Sigmoid colon (tissue), 7 donors: ENCODE measurements around the gene CD55. TPM values are rescaled to one million over a fixed set of nuclear protein-coding genes. Genes with fewer than 3 reads are reported as not detected.

Experiments
- DNase-seq: peaks from one replicate; pipeline ENCODE4 v3.0.0-alpha.2; 2019
- H3K27ac ChIP-seq, 4 donors: fragments of 200-600 bp; sonication (generic); one replicate each; pipeline ENCODE4 v1.5.1; 2016 to 2019; ENCODE audit warnings: mild to moderate bottlenecking in 1 of 4
- H3K27me3 ChIP-seq, 3 donors: fragments of 200-600 bp; sonication (generic); one replicate each; pipeline ENCODE4 v1.5.1; 2019; ENCODE audit warnings: mild to moderate bottlenecking in 1 of 3
- H3K36me3 ChIP-seq, 4 donors: fragments of 200-600 bp; sonication (generic); one replicate each; pipeline ENCODE4 v1.5.1; 2016 to 2019
- H3K4me1 ChIP-seq, 4 donors: fragments of 200-600 bp; sonication (generic); one replicate each; pipeline ENCODE4 v1.5.1; 2017 to 2019
- H3K4me3 ChIP-seq, 4 donors: fragments of 200-600 bp; sonication (generic); one replicate each; pipeline ENCODE4 v1.5.1; 2017 to 2019; ENCODE audit warnings: mild to moderate bottlenecking in 2 of 4, moderate library complexity in 1 of 4
- H3K9me3 ChIP-seq, 4 donors: fragments of 200-600 bp in 3 of 4; sonication (generic) in 3 of 4; one replicate each; pipeline versions ENCODE4 v1.5.1 to v1.6.1; 2013 to 2019
- CTCF ChIP-seq, 4 experiments: fragments of 450-650 bp in 3 of 4; fragments of 200-600 bp in 1 of 4; IDR thresholded peaks; one replicate each; pipeline ENCODE4 v1.5.1; 2016 to 2019; ENCODE audit warnings: antibody characterized with exemption in 4 of 4, mild to moderate bottlenecking in 3 of 4, moderate library complexity in 2 of 4
- EP300 ChIP-seq, 4 donors: sonication (generic); formaldehyde crosslinking; IDR thresholded peaks; one replicate each; pipeline ENCODE4 v1.6.1; 2017; ENCODE audit warnings: antibody characterized with exemption in 4 of 4
- POLR2A ChIP-seq, 2 donors: fragments of 450-650 bp; IDR thresholded peaks; one replicate each; pipeline ENCODE4 v1.6.1; 2016; ENCODE audit warnings: antibody characterized with exemption in 2 of 2, mild to moderate bottlenecking in 2 of 2, moderate library complexity in 2 of 2
- POLR2AphosphoS5 ChIP-seq, 4 donors: sonication (generic); formaldehyde crosslinking; IDR thresholded peaks; one replicate each; pipeline ENCODE4 v1.6.1; 2017; ENCODE audit warnings: antibody characterized with exemption in 4 of 4
- WGBS, 2 donors: extraction: QIAGEN DNeasy Blood & Tissue Kit; methylation state at CpG; one replicate each; pipeline ENCODE4 v1.1.7; 2013; 5-methylcytosine and 5-hydroxymethylcytosine counted together
- intact Hi-C: fragments of 100-400 bp; cut with DNase I; formaldehyde crosslinking; loops from one replicate; pipeline ENCODE4 v1.15.1; 2023
- polyA plus RNA-seq, 3 donors: library from polyadenylated mRNA; stranded (reverse); fragments of 200-250 nt; gene quantifications; one replicate each; pipeline ENCODE4 v1.2.3, GENCODE V29; 2013
- total RNA-seq, 4 donors: library from RNA; depleted of rRNA; stranded (reverse); fragments of >200 nt; gene quantifications; one replicate each; pipeline ENCODE4 v1.1.0, GENCODE V29; 2016
- donor health status: healthy with polysubstance abuse.
- donor health status: Bipolar disorder and iron deficiency.
- donor health status: healthy.

Gene CD55
- total and polyA plus RNA-seq, 7 donors, result 10.8 to 56.1 (median 41.5) TPM

DNA sequence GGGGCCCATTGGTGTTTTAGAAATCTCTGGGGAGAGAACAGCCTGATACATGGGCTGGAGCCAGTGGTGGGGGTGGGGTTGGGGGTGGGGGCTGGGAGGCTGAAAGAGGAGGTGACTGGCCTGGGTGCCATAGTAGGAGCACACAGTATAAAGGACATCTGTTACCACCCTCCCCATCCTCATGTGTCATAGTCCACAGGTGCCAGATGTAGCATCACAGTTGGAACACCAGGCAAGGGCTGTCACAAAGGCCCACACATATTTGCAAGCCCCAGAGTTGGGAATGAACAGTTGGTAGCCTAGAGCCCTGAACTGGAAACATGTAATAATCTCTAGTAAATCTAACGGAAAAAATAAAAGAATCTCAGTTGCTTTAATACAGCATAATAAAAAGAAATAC is 77.5 kb downstream of the CD55 start:
- Histone ChIP-seq H3K36me3 (no peaks in the 10 kb centered on the region), H3K4me3 (no peak overlapping the region), H3K27ac (no peak overlapping the region), H3K27me3 (no peaks in the 10 kb centered on the region), H3K4me1 (no peaks in the 10 kb centered on the region), H3K9me3 (no peaks in the 10 kb centered on the region)
- 93 to 96% methylated on average over 1 of the region's 1 CpG for WGBS, 2 donors
- TF ChIP-seq CTCF (IDR thresholded peaks at IDR 0.05) (no peak), POLR2A (IDR thresholded peaks at IDR 0.05) (no peak), POLR2AphosphoS5 (IDR thresholded peaks at IDR 0.05) (no peak), EP300 (IDR thresholded peaks at IDR 0.05) (no peak)
- intact Hi-C loops, result no loop called here
- no peak for DNase-seq

DNA sequence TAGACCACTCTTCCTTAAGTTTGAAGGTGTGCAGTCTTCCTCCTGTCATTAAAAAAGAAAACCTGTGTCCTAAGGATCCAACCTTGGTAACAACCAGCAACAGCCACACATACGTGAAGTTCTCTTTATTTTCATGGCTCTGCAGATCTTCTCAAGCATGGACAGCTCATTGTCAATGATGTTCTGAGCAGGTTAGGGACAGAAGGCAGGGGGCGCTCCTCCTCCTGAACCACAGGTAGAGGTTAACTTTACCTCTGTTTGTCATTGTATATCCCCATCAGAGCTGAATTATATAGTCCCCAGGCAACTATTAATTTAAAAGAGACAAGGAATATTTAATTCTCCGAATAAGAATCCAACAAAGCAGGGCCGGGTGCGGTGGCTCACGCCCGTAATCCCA is 80.1 kb downstream of the CD55 start:
- no peak for DNase-seq
- no peaks in the 10 kb centered on the region for H3K4me1 ChIP-seq
- intact Hi-C loops, result no loop called here
- 98% methylated on average over 7 of the region's 7 CpGs for WGBS, 2 donors
- H3K4me3 ChIP-seq, result no peak overlapping the region
- H3K27me3 ChIP-seq, result no peaks in the 10 kb centered on the region
- no peaks in the 10 kb centered on the region for H3K9me3 ChIP-seq
- no peak overlapping the region for H3K27ac ChIP-seq
- no peak for TF ChIP-seq CTCF (IDR thresholded peaks at IDR 0.05)
- no peak for TF ChIP-seq EP300 (IDR thresholded peaks at IDR 0.05)
- no peak for TF ChIP-seq POLR2A (IDR thresholded peaks at IDR 0.05)
- TF ChIP-seq POLR2AphosphoS5 (IDR thresholded peaks at IDR 0.05), result no peak
- H3K36me3 ChIP-seq, result no peaks in the 10 kb centered on the region

DNA sequence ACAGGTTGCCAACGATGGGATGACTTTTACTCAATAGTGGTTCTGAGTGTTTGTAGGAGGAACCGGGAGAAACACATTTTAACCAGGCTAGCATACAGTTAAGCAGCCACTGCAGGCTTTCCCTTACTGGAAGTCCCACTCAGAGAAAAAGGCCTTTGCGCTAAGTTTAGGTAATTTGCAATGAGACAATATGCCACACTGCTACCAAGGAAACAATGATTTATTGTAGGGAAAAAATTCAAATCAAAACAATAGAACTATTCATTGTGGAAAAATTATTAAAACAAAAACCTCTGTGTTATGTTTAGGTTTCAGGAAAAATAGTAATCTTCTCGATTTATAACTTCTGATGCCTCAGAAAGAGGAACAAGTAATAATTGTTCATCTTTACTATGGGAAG is 81.3 kb downstream of the CD55 start:
- TF ChIP-seq POLR2A (IDR thresholded peaks at IDR 0.05) (no peak), POLR2AphosphoS5 (IDR thresholded peaks at IDR 0.05) (no peak), EP300 (IDR thresholded peaks at IDR 0.05) (no peak), CTCF (IDR thresholded peaks at IDR 0.05) (no peak)
- intact Hi-C loops, result loop anchor here (2.0 kb wide), 1 partner anchor 318 kb away; no protein-coding TSS in a partner anchor
- Histone ChIP-seq H3K27me3 (no peaks in the 10 kb centered on the region), H3K9me3 (no peaks in the 10 kb centered on the region), H3K27ac (no peak overlapping the region), H3K4me3 (no peak overlapping the region), H3K36me3 (no peaks in the 10 kb centered on the region), H3K4me1 (no peaks in the 10 kb centered on the region)
- DNase-seq, result no peak
- WGBS, 2 donors, result 65% methylated on average over 4 of the region's 4 CpGs

GRCh38 chr1:207404849-207405525 is 83.5 kb downstream of the CD55 start:
- Histone ChIP-seq H3K36me3 (no peaks in the 10 kb centered on the region), H3K4me1 (no peaks in the 10 kb centered on the region), H3K27ac (no peak overlapping the region), H3K27me3 (no peaks in the 10 kb centered on the region), H3K9me3 (no peaks in the 10 kb centered on the region), H3K4me3 (no peak overlapping the region)
- intact Hi-C loops, result no loop called here
- WGBS, 2 donors, result 79 to 82% methylated on average over 6 of the region's 6 CpGs
- TF ChIP-seq POLR2A (IDR thresholded peaks at IDR 0.05), result no peak
- peak in 3 of 4 experiments; percentile 30 to 61 (median 51) for TF ChIP-seq CTCF (IDR thresholded peaks at IDR 0.05)
- no peak for TF ChIP-seq POLR2AphosphoS5 (IDR thresholded peaks at IDR 0.05)
- no peak for TF ChIP-seq EP300 (IDR thresholded peaks at IDR 0.05)
- DNase-seq, result no peak

DNA sequence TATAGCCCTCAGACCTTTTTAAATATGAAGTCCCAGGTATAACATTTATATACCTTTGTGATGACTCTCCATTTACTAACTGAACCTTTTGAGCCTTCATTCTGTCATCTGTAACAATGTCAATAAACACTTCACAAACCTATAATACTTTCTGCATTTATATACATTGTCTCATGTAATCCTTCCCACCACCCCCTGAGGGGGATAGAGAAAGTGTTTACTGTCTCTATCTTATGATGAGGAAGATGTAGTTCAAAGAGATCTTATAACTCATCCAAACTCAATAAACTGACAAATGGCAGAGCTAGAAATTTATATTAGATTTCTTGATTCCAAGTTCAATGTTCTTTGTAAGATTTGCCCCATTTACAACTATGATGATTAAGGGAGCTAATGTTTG is 84.3 kb downstream of the CD55 start:
- H3K36me3 ChIP-seq, result no peaks in the 10 kb centered on the region
- TF ChIP-seq POLR2AphosphoS5 (IDR thresholded peaks at IDR 0.05), result no peak
- no peak for TF ChIP-seq POLR2A (IDR thresholded peaks at IDR 0.05)
- no peak for TF ChIP-seq CTCF (IDR thresholded peaks at IDR 0.05)
- no peak for TF ChIP-seq EP300 (IDR thresholded peaks at IDR 0.05)
- DNase-seq, result no peak
- no peaks in the 10 kb centered on the region for H3K9me3 ChIP-seq
- no peaks in the 10 kb centered on the region for H3K27me3 ChIP-seq
- no peak overlapping the region for H3K4me3 ChIP-seq
- no peaks in the 10 kb centered on the region for H3K4me1 ChIP-seq
- intact Hi-C loops, result no loop called here
- H3K27ac ChIP-seq, result no peak overlapping the region
